Measurements from ENCODE around the gene CAB39.

The CAB39 gene

GRCh38 chr2:230821261-230821990 is 108.8 kb downstream of the CAB39 start:
- DNase-seq (ENCODE audit: low spot score): no peak

DNA sequence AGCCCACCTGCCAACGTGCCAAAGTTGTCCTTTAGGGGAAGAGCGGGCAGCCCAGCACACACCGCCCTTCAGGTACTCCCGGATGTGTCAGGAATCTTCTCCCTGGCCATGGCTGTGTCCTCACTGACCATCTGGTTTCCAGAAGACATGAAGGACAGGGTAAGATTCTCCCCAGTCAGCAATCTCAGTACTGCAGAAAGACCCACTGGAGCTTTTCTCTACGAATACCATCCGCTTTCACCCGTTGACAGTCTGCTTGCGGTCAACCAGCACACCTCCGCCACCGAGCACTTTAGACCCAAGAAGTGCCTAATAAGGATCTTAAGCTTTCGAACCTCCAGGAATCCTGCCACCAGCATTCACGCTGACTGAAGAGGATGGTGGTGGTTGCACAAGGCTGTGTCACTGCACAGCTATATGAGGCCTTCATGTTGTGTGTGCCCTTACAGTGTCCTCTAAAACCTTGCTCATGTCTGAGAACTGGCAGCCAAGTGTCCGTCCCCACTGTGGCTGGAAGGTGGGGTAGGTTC is 109.4 kb downstream of the CAB39 start:
- DNase-seq (ENCODE audit: low spot score): no peak

GRCh38 chr2:230823264-230823964 is 110.8 kb downstream of the CAB39 start:
- no peak for DNase-seq (ENCODE audit: low spot score)

DNA sequence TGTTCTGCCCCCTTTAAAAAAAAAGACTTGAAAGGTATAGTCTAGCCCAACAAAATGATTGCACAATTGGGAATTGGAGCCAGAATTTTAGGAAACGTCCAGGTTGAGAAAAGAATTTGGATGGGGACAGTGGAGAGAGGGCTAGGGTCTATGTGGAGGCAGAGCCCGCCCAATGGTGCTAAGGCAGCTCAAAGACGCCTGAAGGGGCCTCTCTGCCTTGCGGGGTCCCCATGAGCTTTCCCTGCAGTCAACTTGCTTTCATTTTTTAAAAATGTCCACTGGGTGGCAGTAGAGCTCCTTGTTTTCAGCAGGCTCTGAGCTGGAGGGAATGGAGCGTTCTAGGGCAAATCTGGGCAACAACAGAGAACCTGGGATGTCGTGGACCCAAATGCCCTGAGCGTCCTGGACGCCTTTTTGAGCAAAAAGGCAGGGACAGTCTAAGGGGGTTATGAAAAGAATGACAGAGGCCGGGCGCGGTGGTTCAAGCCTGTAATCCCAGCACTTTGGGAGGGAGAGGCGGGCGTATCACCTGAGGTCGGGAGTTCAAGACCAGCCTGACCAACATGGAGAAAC is 111.8 kb downstream of the CAB39 start:
- peak; percentile 71 for DNase-seq (ENCODE audit: low spot score)

GRCh38 chr2:230825354-230825753 is 112.7 kb downstream of the CAB39 start:
- DNase-seq (ENCODE audit: low spot score): no peak

- no peak for DNase-seq (ENCODE audit: low spot score)
Measured at GRCh38 chr2:230827774-230828271, 115.2 kb downstream of the CAB39 start.

DNA sequence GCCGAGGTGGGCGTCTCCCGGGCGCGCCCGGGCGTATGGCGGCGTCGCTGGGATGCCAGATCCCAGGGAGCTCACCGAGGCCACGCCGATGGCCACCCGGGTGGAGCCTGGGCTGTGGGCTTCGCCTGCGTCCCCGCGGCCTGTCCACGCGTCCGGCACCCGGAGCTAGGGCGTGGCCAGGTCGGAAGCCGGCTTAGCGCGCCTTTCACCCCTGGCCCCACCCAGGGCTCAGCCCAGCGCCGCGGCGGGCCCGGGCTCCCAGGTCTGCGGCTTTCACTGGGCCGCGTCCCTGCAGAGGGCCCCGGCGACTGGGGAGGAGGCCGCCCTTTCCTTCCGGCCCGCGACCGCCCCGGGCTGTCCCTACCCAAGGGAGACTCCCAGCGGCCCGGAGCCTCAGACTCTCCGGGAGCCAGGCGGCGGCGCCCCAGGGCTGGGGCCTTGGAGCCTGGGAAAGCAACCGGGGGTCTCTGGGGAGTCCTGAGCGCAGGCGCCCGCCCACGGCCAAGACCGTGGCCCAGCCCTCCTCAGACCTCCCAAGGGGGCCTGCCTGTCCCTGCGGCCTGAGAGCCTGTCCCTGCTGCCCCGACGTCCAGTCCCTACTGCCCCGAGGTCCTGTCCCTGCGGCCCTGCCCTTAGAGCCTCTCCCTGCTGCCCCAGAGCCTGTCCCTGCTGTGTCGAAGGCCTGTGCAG is 115.8 kb downstream of the CAB39 start:
- no peak for DNase-seq (ENCODE audit: low spot score)

DNA sequence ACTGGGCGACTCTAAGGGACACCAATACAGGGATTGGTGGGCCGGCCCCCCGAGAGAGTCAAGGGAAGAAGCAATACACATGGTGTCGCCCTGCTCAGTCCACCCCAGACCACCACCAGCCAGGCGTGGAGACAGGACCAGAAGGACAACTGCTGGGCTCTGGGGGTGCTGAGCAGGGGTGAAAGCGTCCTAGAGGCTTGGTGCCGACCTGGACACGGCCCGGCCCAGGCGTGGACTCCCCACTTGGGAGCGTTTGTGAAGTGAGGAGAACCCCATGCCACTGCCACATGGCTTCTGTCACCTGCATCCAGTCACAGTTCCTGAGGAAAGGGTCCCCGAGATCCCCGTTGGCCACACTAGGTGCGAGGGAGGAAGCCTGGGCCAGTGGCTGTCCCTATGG is 116.7 kb downstream of the CAB39 start:
- no peak for DNase-seq (ENCODE audit: low spot score)

DNA sequence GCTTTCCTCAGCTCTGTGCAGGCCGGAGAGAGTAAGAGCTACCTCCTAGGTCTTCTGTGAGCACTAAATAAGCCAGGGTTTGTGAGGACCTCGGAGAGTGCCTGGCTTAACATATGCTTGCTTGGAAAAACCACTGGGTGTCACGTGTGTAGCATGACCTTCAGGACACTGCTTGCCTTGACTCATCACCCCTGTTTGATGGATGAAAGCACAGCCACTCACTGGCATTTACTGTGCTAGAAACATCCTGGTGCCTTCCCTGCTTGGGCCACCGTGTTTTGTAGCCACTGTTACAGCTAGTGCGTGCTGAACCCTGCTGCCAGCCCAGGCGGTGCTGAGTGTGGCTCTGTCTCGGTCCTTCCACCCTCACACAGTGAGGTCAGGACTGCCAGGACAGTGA is 117.3 kb downstream of the CAB39 start:
- DNase-seq (ENCODE audit: low spot score): no peak

- DNase-seq (ENCODE audit: low spot score): no peak
Measured at GRCh38 chr2:230830428-230830827, 117.8 kb downstream of the CAB39 start.

DNA sequence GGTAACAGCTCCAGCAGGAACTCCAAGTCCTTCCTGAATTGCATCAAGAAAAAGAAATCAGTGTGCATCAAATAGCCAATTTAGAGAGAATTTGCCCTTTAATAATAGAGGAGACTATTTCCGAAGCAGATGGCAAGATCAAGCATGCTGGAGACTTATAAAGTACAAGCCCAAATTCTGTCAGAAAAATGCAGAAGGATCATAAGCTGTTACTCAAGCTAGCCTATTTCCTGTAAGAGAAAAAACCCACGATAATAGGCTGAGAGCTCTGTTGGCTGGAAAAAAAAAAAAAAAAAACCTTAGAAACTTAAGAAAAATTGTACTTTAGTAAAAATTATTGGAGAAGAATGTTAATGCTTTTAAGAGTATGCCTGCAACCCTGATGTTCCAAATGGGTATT is 127.7 kb downstream of the CAB39 start:
- no peak for DNase-seq (ENCODE audit: low spot score)

GRCh38 chr2:230842473-230842872 is 129.8 kb downstream of the CAB39 start:
- DNase-seq (ENCODE audit: low spot score): no peak

GRCh38 chr2:230843132-230843531 is 130.5 kb downstream of the CAB39 start:
- DNase-seq (ENCODE audit: low spot score): no peak

- DNase-seq (ENCODE audit: low spot score): no peak
Measured at GRCh38 chr2:230846360-230846759, 133.7 kb downstream of the CAB39 start.

- DNase-seq (ENCODE audit: low spot score): peak; percentile 93
Measured at GRCh38 chr2:230847883-230848388, 135.3 kb downstream of the CAB39 start.

DNA sequence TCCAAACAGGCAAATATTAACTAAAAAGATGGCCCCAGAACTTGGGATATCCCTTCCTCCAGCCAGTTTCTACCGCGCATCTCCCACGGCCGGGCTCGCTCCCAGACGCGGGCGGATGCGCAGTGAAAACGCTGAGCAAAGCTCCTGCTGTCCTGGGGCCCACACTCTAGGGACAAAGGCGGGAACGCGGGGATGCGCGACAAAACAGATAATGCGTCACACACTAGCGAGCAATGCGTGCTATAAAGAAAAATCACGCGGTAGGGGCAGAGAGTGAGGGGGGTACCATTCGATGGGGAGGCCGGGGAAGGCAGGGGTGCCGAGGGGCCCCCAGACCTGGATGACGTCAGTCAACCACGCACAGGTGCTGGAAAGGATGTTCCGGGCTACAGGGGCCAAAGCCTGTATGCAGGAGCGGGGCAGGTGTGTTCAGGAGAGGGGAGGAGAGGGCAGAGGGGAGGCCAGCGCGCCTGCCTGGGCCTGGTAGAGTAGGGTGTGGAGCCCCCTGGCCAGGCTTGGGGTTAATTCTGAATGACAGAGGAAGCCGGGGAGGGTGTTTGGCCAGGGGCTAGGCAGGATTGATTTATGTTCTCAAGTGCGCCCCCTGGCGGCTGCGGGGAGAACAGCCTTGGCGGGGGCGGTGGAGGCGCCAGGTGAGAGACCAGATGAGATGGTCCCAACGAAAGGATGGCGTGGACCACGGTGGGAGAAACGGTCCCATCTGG is 137.2 kb downstream of the CAB39 start:
- peak; percentile 87 for DNase-seq (ENCODE audit: low spot score)

- no peak for DNase-seq (ENCODE audit: low spot score)
Measured at GRCh38 chr2:230850358-230850658, 137.7 kb downstream of the CAB39 start.

- DNase-seq (ENCODE audit: low spot score): no peak
Measured at GRCh38 chr2:230852113-230852512, 139.5 kb downstream of the CAB39 start.

DNA sequence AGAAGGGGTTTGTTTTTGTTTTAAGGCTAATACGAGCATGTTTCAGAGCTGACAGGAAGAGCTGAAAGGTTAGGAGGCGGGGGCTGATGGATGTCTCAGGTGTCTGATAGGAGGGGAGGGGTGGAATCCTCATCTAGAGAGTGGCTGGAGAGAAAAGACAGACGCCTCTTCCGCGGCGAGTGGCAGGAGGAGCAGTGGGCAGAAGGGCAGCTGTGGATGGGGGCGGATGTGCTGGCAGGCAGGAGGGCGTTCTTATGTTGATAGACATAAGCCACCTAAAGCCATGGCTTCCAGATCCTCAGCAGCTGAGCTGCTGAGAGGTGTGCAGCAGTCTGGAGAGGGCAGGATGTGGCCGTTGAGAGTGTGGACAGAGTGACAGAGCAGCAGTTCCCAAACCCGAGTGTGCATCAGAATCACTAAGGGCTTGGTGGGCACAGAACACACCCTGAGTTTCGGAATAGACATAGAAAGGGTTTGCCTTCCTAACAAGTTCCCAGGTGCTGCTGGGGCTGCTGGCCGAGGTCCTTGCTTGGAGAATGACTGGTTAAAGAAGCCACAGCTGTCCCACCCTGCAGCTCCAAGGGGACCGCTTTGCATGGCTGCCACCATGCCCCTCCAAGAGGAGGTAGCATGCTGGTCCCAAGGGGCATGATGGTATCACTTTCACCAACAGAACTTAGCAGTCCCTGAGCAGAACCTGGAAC is 149.1 kb downstream of the CAB39 start:
- DNase-seq (ENCODE audit: low spot score): no peak

GRCh38 chr2:230862292-230862691 is 149.7 kb downstream of the CAB39 start:
- DNase-seq (ENCODE audit: low spot score): no peak

DNA sequence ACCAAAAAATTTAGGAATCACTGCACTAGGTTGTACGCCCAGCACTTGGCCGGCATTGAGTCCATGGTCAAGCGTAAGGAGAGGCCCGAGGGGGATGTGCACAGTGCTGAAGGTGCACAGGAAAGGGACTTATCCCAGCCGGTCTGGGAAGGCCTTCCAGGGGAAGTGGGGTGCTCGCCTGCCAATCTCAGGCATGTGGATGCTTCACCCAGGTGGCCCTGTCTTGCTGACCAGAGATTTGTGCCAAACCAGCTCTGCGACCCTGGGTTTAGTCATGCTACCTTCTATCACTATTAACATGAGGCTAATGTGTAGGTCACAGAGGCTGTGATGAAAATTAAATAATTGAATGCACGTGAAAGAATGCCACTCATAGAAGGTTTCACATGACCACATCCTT is 150.4 kb downstream of the CAB39 start:
- no peak for DNase-seq (ENCODE audit: low spot score)
